ENCODE results near the gene CYLD. TPM values are rescaled to one million over a fixed set of nuclear protein-coding genes. Genes with fewer than 3 reads are reported as not detected.

Gene CYLD
- total and polyA plus RNA-seq, 7 donors, result 20.1 to 103 (median 50.5) TPM

DNA sequence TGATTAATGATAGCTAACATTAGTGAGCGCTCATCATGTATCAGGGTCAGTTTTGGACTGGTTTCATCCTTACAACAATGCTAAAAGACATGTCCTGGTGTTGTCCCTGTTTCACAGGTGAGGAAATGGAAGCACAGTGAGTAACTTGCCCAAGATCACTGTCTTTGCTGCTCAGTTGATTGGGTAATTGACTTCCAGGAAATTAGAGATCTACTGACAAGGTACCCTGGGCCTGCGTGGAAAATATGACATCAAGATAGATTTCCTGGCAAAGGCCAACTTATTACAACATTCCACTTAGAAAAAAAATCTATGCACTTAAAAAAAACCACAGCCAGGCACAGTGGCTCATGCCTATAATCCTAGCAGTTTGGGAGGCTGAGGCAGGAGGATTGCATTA, 96.3 kb downstream of the CYLD start:
- TF ChIP-seq, protein P1, sequence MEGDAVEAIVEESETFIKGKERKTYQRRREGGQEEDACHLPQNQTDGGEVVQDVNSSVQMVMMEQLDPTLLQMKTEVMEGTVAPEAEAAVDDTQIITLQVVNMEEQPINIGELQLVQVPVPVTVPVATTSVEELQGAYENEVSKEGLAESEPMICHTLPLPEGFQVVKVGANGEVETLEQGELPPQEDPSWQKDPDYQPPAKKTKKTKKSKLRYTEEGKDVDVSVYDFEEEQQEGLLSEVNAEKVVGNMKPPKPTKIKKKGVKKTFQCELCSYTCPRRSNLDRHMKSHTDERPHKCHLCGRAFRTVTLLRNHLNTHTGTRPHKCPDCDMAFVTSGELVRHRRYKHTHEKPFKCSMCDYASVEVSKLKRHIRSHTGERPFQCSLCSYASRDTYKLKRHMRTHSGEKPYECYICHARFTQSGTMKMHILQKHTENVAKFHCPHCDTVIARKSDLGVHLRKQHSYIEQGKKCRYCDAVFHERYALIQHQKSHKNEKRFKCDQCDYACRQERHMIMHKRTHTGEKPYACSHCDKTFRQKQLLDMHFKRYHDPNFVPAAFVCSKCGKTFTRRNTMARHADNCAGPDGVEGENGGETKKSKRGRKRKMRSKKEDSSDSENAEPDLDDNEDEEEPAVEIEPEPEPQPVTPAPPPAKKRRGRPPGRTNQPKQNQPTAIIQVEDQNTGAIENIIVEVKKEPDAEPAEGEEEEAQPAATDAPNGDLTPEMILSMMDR (IDR thresholded peaks at IDR 0.05), result no peak
- Histone ChIP-seq H3K4me1 (no peaks in the 10 kb centered on the region), H3K36me3 (ENCODE audit: insufficient read depth in 1 of 2, low read depth in 1 of 2) (no peaks in the 10 kb centered on the region), H3K27me3 (ENCODE audit: insufficient read depth in 3 of 3, low read length in 2 of 3) (peaks cover 0 to 33% (median 8%) of the 10 kb centered on the region in 3 donors), H3K9me3 (no peaks in the 10 kb centered on the region), H3K27ac (no peak overlapping the region), H3K4me3 (no peak overlapping the region)
- intact Hi-C loops (cut with DNase I), result no loop called here
- ATAC-seq (no peak), DNase-seq (no peak)
- WGBS, 3 donors, result 69 to 79% (median 75%) methylated on average over 2 of the region's 2 CpGs

DNA sequence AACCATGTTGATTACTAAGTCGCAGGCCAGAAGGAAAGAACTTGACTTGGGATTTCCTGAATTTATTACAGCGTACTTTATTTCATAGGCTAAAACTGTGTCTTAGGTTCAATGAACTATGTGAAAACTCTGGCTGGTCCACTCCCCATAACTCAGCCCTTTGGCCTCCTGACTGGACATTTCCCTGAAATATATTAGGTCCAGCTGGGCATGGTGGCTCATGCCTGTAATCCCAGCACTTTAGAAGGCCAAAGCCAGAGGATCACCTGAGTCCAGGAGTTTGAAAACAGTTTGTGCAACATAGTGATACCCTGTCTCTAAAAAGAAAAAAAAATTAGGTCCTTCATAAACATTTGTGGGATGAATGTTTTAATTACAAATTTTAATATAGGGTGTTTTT, 97.0 kb downstream of the CYLD start:
- H3K27ac ChIP-seq, result no peak overlapping the region
- intact Hi-C loops (cut with DNase I), result no loop called here
- no peaks in the 10 kb centered on the region for H3K9me3 ChIP-seq
- TF ChIP-seq, protein P1 (IDR thresholded peaks at IDR 0.05), result no peak
- no peaks in the 10 kb centered on the region for H3K4me1 ChIP-seq
- WGBS, 3 donors, result 82 to 88% (median 84%) methylated on average over 2 of the region's 2 CpGs
- no peak overlapping the region for H3K4me3 ChIP-seq
- DNase-seq (no peak), ATAC-seq (no peak)
- peaks cover 0 to 34% (median 8%) of the 10 kb centered on the region in 3 donors for H3K27me3 ChIP-seq (ENCODE audit: insufficient read depth in 3 of 3, low read length in 2 of 3)
- H3K36me3 ChIP-seq (ENCODE audit: insufficient read depth in 1 of 2, low read depth in 1 of 2), result no peaks in the 10 kb centered on the region

DNA sequence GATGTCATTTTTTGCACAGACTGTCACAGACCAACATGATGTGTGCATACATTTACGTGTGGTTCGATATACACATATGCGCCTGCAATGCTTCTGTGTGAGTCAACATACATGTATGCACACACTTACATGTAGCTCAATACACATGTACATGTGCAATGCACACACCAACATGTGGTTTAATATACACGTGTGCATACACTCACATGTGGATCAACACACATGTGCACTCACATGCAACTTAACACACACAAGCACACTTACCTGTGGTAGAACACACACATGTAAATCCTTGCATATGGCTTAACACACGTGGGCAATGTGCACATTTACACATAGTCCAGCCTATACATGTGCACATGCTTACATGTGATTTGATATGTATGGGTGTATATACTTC, 97.5 kb downstream of the CYLD start:
- 88 to 93% (median 92%) methylated on average over 5 of the region's 5 CpGs for WGBS, 3 donors
- no peaks in the 10 kb centered on the region for H3K9me3 ChIP-seq
- ATAC-seq (no peak), DNase-seq (no peak)
- TF ChIP-seq, protein P1 (IDR thresholded peaks at IDR 0.05), result no peak
- no peaks in the 10 kb centered on the region for H3K36me3 ChIP-seq (ENCODE audit: insufficient read depth in 1 of 2, low read depth in 1 of 2)
- H3K4me3 ChIP-seq, result no peak overlapping the region
- no peaks in the 10 kb centered on the region for H3K4me1 ChIP-seq
- peaks cover 0 to 34% (median 8%) of the 10 kb centered on the region in 3 donors for H3K27me3 ChIP-seq (ENCODE audit: insufficient read depth in 3 of 3, low read length in 2 of 3)
- intact Hi-C loops (cut with DNase I), result no loop called here
- no peak overlapping the region for H3K27ac ChIP-seq

DNA sequence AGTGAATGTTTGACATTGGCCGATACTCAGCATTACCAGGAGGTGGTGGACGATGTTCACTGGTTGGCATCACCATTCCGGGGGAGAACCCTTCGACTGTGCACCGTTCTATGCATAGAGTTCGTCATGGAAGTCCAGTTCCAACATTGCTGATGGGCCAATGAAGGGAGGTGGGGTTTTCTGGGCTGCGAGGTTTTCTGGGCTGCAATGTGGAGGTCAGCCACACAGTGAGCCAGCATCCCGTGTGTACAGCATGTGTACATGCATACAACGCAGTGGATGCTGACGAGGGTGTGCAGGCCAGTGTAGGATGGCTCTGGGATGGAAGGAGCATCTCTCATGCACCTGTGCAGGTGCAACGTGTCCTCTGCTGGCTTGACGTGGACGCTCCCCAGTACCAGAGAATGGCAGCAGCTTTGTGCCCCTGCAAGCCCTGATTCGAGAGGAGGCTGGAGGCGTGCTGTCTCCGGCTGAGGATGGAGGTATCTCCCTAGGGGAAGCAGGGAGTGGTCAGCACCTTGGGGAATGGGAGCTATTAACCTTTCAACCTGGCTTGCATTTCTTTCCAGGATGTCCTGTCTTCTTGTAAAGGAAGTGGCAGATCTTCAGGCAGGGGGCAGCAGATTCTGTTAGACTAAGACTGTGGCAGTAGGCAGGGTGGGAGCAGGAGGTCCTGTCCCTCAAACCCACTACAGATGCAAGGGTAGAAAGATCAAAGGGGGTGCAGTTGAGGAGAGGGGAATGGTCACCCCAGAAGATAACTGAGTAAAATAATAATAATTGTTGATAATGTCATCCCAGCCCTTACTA, 98.2 kb downstream of the CYLD start:
- intact Hi-C loops (cut with DNase I), result no loop called here
- Histone ChIP-seq H3K4me3 (no peak overlapping the region), H3K27me3 (ENCODE audit: insufficient read depth in 3 of 3, low read length in 2 of 3) (peaks cover 0 to 34% (median 8%) of the 10 kb centered on the region in 3 donors), H3K36me3 (ENCODE audit: insufficient read depth in 1 of 2, low read depth in 1 of 2) (no peaks in the 10 kb centered on the region), H3K9me3 (no peaks in the 10 kb centered on the region), H3K4me1 (no peaks in the 10 kb centered on the region), H3K27ac (no peak overlapping the region)
- DNase-seq, result no peak
- whole genome bisulfite sequencing, 3 donors, result 82 to 90% (median 85%) methylated on average over 16 of the region's 16 CpGs
- TF ChIP-seq, protein P1 (IDR thresholded peaks at IDR 0.05), result no peak
- ATAC-seq, result no peak
